Skeletal muscle satellite cell (primary cell): ENCODE results near the gene SPTY2D1.

Experiments
- H3K27me3 ChIP-seq: 2 replicates; pipeline ENCODE4 v1.7.0; 2013; ENCODE audit warnings: low read length; ENCODE audit not compliant: control insufficient read depth, insufficient read depth
- H3K36me3 ChIP-seq: 2 replicates; pipeline ENCODE4 v1.7.0; 2013; ENCODE audit warnings: mild to moderate bottlenecking, control low read depth, low read length; ENCODE audit not compliant: insufficient read depth
- H3K4me1 ChIP-seq: 2 replicates; pipeline ENCODE4 v1.7.0; 2013; ENCODE audit warnings: low read length; ENCODE audit not compliant: control insufficient read depth, insufficient read depth
- H3K4me2 ChIP-seq: 2 replicates; pipeline ENCODE4 v1.7.0; 2013; ENCODE audit warnings: mild to moderate bottlenecking, low read length
- H3K4me3 ChIP-seq: 2 replicates; pipeline ENCODE4 v1.7.0; 2013; ENCODE audit warnings: low read length
- H3K9ac ChIP-seq: 2 replicates; pipeline ENCODE4 v1.7.0; 2013; ENCODE audit warnings: mild to moderate bottlenecking, low read depth, low read length, moderate library complexity
- H3K9me3 ChIP-seq: replicated peaks from 2 replicates; pipeline ENCODE4 v1.7.0; 2013; ENCODE audit warnings: mild to moderate bottlenecking, control low read depth, low read length

SPTY2D1 gene

DNA sequence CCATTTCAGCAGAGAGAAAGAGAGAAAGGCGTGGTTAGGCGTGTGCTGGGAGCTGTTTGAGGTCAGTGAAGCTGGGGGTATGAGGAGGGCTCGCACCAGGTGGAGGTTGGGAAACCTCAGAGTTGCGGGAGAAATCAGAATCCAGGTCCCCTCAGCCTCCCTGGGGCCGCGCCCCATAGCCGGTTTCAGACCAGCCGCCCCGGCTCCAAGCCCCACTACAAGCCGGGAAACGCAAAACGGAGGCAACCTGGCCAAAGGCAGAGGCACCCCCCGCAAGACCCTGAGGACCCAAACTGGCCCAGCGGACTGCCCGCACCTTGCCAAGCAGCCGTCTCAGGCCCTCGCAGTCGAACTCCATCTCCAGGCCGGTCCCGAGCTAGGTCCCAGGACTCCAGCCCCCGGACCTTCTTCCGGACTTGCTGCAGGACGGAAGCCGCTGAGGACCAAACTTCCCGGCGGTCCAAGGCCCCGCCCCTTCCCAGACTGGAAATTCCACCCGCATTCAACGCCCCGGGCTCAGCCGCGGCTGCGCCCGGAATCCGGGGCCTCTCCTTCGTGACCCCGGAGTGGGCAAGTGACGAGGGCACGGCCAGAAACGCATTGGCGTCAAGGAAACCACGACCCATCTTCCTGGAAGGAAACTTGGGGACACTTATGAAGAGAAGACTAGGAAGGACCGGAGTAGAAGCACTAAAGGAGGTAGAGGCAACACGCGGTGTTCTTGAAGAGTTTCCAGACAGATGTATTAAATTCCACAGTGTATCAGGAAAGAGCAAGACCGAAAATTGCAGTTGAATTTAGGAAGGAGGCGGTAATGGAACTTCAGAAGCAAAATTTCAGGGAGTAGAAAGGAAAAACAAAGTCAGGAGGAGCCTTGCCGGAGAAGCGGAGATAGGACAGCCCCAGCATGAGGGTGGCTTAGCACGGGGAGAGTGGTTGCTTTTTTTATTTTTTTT, 45.6 kb downstream of the SPTY2D1 start, which contains the start of gene UEVLD:
Gene UEVLD, minus strand, starts transcription at position 438 of the 956 bp plus-strand sequence. Its CDS starts 80 bp downstream, at position 358.
- H3K9me3 ChIP-seq = no peaks in the 10 kb centered on the region
- H3K36me3 ChIP-seq = no peaks in the 10 kb centered on the region
- peak within 1 kb of the TSS; percentile 94 for H3K4me2 ChIP-seq
- peaks cover 26% of the 10 kb centered on the region for H3K4me1 ChIP-seq
- H3K9ac ChIP-seq = peak within 1 kb of the TSS; percentile 94
- no peaks in the 10 kb centered on the region for H3K27me3 ChIP-seq
- peak within 1 kb of the TSS; percentile 93 for H3K4me3 ChIP-seq

DNA sequence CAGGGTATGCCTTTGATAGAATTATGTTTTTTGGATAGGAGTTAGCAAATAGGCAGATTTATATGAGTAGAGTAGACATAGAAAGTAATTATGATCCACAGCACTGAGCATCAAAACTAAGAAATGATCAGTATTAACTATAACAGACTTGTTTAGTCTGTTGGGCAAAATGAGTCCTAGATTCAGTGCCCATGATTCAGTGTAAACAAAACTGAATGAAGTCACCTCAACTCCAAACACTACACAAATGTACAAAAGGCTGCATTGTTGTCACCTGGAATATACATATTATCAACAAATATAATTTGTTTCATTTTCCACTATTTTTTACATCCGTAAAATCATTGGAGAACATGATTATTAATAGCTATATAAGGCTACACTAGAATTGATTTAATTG, 52.3 kb downstream of the SPTY2D1 start:
- Histone ChIP-seq H3K4me1 (no peaks in the 10 kb centered on the region), H3K9ac (no peak overlapping the region), H3K9me3 (no peaks in the 10 kb centered on the region), H3K4me3 (no peak overlapping the region), H3K27me3 (no peaks in the 10 kb centered on the region), H3K4me2 (no peak overlapping the region), H3K36me3 (peaks cover 13% of the 10 kb centered on the region)

DNA sequence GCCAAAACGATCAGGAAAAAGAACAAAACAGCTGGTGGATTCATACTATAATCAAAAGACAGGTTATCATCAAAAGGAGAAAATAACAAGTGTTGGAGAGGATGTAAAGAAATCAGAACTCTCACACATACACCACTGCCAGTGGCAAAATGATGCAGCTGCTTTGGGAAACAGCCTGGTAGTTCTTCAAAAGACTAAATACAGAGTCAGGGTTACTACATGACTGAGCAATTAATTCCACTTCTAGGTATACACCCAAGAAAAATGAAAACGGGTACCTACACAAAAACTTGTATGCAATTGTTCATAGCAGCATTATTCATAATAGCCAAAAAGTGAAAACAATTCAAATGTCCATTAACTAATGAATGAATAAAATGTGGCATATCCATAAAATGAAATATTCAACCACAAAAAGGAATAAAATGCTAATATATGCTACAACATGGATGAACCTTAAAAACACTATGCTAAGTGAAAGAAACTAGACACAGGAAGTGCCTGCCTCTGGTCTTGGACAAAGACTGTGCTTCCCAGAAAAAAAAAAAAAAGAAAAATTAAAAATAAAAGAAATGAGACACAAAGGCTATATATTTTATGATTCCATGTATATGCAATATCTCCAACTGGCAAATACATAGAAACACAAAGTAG, 53.9 kb downstream of the SPTY2D1 start:
- peaks cover 22% of the 10 kb centered on the region for H3K36me3 ChIP-seq
- no peaks in the 10 kb centered on the region for H3K27me3 ChIP-seq
- H3K4me2 ChIP-seq = no peak overlapping the region
- no peak overlapping the region for H3K9ac ChIP-seq
- no peak overlapping the region for H3K4me3 ChIP-seq
- no peaks in the 10 kb centered on the region for H3K4me1 ChIP-seq
- H3K9me3 ChIP-seq = no peaks in the 10 kb centered on the region

DNA sequence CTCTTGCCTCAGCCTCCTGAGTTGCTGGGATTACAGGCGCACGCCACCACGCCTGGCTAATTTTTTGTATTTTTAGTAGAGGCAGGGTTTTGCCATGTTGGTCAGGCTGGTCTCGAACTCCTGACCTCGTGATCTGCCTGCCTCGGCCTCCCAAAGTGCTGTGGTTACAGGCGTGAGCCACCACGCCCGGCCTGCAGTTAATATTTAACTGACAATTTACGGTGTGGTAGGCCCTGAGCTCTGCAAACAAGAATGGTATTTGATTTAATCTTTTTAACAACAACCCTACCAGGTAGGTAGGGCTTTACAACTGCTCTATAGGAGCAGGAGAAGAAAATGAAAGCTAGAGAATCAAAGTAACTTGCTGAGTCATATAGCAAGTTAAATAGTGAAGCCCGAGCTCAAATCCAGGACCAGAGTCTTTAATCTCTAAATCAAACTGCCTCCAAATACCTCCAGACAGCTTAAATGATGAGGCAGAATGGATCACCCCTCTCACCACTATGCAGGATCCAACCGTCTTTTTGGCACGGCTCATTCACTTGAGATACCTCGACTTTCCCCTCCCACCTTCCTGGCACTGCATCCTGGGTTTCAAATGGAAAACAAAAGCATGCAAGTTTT, 55.1 kb downstream of the SPTY2D1 start:
- no peaks in the 10 kb centered on the region for H3K4me1 ChIP-seq
- no peak overlapping the region for H3K9ac ChIP-seq
- H3K27me3 ChIP-seq = no peaks in the 10 kb centered on the region
- H3K4me2 ChIP-seq = no peak overlapping the region
- no peaks in the 10 kb centered on the region for H3K9me3 ChIP-seq
- H3K4me3 ChIP-seq = no peak overlapping the region
- H3K36me3 ChIP-seq = peaks cover 27% of the 10 kb centered on the region

DNA sequence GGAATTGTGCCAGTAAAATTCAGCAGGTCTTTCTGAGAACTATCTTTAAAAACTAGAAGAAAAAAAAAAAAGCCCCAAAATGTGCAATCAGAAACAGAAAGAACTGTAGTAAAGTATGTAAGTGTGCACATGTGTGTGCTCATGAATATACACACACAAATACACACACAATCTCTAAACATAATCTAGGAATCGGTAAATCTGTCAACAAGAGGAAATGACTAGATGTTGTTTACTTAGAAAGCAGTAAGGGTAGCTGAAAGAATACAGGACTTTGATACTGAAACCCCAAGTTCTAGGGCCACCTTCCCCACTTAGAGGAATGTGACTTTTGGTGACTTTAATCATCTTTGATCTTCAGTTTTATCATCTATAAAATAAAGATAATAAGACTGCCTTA, 58.8 kb downstream of the SPTY2D1 start:
- Histone ChIP-seq H3K27me3 (no peaks in the 10 kb centered on the region), H3K4me1 (no peaks in the 10 kb centered on the region), H3K4me3 (no peak overlapping the region), H3K36me3 (peaks cover 38% of the 10 kb centered on the region), H3K4me2 (no peak overlapping the region), H3K9ac (no peak overlapping the region), H3K9me3 (no peaks in the 10 kb centered on the region)

DNA sequence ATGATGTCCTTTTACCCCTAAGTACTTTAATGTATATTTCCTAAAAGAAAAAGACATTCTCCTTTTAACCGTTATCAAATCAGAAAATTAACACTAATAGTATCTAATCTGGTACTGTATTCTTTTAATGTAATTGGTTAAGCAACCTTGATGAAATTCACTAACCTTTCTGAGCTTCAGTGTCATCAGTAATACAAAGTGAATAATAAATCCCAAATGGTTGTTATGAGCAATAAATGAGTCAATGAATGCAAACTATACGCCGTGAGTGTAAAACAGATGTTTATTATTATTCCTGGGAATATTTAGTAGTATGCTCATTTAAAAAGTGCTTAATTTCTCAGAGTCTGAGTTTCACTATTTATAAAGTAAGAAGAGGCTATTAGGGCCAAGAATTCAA, 67.1 kb downstream of the SPTY2D1 start:
- peaks cover 30% of the 10 kb centered on the region for H3K4me1 ChIP-seq
- H3K36me3 ChIP-seq = peaks cover 30% of the 10 kb centered on the region
- H3K4me3 ChIP-seq = no peak overlapping the region
- no peaks in the 10 kb centered on the region for H3K27me3 ChIP-seq
- peak overlapping the region; percentile 40 for H3K4me2 ChIP-seq
- H3K9ac ChIP-seq = no peak overlapping the region
- no peaks in the 10 kb centered on the region for H3K9me3 ChIP-seq

DNA sequence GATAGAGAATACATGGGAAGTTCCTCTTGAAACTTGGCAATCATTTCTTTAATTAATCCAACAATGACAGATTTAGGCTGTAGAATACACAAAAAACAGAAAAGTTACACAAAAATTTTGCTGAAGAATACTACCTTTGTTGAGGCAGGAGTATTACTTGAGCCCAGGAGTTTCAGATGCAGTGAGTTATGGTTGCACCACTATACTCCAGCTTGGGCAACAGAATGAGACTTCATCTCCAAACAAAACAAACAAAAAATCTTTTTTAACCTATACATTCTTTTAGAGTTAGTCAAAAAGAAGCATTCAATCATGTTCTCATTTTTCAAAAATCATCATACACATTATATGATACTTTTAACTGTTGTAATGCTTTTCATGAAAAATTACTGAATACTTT, 67.7 kb downstream of the SPTY2D1 start:
- H3K9me3 ChIP-seq = no peaks in the 10 kb centered on the region
- no peaks in the 10 kb centered on the region for H3K27me3 ChIP-seq
- H3K4me2 ChIP-seq = peak overlapping the region; percentile 42
- H3K9ac ChIP-seq = no peak overlapping the region
- H3K4me1 ChIP-seq = peaks cover 30% of the 10 kb centered on the region
- no peak overlapping the region for H3K4me3 ChIP-seq
- peaks cover 27% of the 10 kb centered on the region for H3K36me3 ChIP-seq

DNA sequence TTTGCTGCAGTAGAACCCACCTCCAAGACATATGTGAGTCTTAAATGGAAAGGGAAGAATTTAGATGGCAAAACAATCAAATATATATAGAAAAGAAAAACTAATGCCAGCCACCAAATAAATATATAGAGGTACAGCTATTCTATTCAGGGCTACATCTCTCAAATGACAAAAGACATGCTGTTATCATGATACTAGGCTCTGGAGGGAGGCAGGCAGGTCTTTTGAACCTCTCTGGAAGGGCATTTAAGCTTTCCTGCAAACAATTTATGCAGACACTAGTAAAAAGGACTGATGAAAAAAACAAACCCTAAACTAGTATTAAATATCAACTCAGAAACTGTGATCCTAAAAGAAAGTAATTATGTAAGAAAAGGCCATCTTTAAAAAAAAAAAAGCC, 70.0 kb downstream of the SPTY2D1 start:
- no peaks in the 10 kb centered on the region for H3K27me3 ChIP-seq
- H3K4me2 ChIP-seq = no peak overlapping the region
- peaks cover 30% of the 10 kb centered on the region for H3K4me1 ChIP-seq
- no peak overlapping the region for H3K4me3 ChIP-seq
- peaks cover 18% of the 10 kb centered on the region for H3K36me3 ChIP-seq
- H3K9me3 ChIP-seq = no peaks in the 10 kb centered on the region
- no peak overlapping the region for H3K9ac ChIP-seq

DNA sequence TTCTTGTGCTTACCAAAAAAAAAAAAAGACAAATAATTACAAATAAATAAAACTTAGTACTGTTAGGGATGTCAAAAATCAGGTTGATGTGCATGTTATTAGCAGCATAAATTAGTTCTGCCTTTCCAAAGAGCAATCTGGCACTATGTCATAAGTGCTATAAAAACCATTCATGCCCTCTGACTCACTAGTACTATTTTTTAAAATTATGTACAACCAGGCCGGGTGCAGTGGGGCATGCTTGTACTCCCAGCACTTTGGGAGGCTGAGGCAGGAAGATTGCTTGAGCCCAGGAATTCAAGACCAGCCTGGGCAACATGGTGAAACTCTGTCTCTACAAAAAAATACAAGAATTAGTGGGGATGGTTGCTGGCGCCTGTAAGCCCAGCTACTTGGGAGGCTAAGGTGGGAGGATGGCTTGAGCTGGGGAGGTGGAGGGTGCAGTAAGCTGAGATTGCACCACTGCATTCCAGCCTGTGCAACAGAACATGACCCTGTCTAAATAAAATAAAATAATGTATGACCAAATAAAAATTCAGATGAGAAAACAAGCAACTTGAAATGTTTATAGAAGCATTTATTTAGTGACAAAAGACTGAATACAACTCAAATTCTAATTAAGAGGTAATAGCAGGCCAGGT, 70.9 kb downstream of the SPTY2D1 start:
- Histone ChIP-seq H3K9ac (no peak overlapping the region), H3K4me2 (no peak overlapping the region), H3K27me3 (no peaks in the 10 kb centered on the region), H3K4me1 (peaks cover 30% of the 10 kb centered on the region), H3K9me3 (no peaks in the 10 kb centered on the region), H3K36me3 (peaks cover 18% of the 10 kb centered on the region), H3K4me3 (no peak overlapping the region)
